Stimulated activated CD8-positive, alpha-beta memory T cell treated with anti-CD3 and anti-CD28 coated beads, Interleukin-15, amount 100 ng/mL, for 4 hours (primary cell): Measurements from ENCODE around the gene MLXIP.
"Not testable (repeated sequence)": the region's sequence is repeated elsewhere in the genome, so short reads cannot be mapped to it uniquely, and the experiment has no call there.

Source experiments
- DNase-seq, 2 donors: peaks; one replicate each; pipeline ENCODE4 v3.0.0-alpha.2; 2020; ENCODE audit warnings: low read depth in 2 of 2

Gene MLXIP

GRCh38 chr12:122078141-122079032 is at the start of gene MLXIP:
TSS of gene MLXIP (plus strand) at chr12:122078756. CDS start at chr12:122078854, 98 bp downstream.
- DNase-seq, result peak; percentile 81 to 83

GRCh38 chr12:122028905-122029560 is 49.5 kb upstream of the MLXIP start:
- no peak for DNase-seq

- DNase-seq, result no peak
Observed at GRCh38 chr12:122029620-122030423, 48.7 kb upstream of the MLXIP start.

GRCh38 chr12:122030424-122031035 is 48.0 kb upstream of the MLXIP start:
- no peak for DNase-seq

GRCh38 chr12:122031342-122032216 is 47.0 kb upstream of the MLXIP start:
- DNase-seq, result no peak

GRCh38 chr12:122032580-122032979 is 46.0 kb upstream of the MLXIP start:
- DNase-seq, result no peak

- no peak for DNase-seq
Observed at GRCh38 chr12:122035292-122035691, 43.3 kb upstream of the MLXIP start.

- no peak for DNase-seq
Observed at GRCh38 chr12:122036153-122036552, 42.4 kb upstream of the MLXIP start.

GRCh38 chr12:122040579-122041386 is 37.8 kb upstream of the MLXIP start:
- no peak for DNase-seq

GRCh38 chr12:122041458-122041857 is 37.1 kb upstream of the MLXIP start:
- DNase-seq, result not testable (repeated sequence)

- DNase-seq, result no peak
Observed at GRCh38 chr12:122042910-122043309, 35.6 kb upstream of the MLXIP start.

GRCh38 chr12:122043476-122043875 is 35.1 kb upstream of the MLXIP start:
- DNase-seq, result no peak

GRCh38 chr12:122045262-122045661 is 33.3 kb upstream of the MLXIP start:
- no peak for DNase-seq

GRCh38 chr12:122046145-122046544 is 32.4 kb upstream of the MLXIP start:
- no peak for DNase-seq

GRCh38 chr12:122048151-122048550 is 30.4 kb upstream of the MLXIP start:
- no peak for DNase-seq

- no peak for DNase-seq
Observed at GRCh38 chr12:122049827-122050226, 28.7 kb upstream of the MLXIP start.

- no peak for DNase-seq
Observed at GRCh38 chr12:122050706-122051105, 27.9 kb upstream of the MLXIP start.

- no peak for DNase-seq
Observed at GRCh38 chr12:122051231-122051876, 27.2 kb upstream of the MLXIP start.

GRCh38 chr12:122052285-122052684 is 26.3 kb upstream of the MLXIP start:
- no peak for DNase-seq
